Smooth muscle cell (in vitro differentiated cells): Measurements from ENCODE around the gene HOXA5. TPM values are rescaled to one million over a fixed set of nuclear protein-coding genes. Genes with fewer than 3 reads are reported as not detected.

ENCODE experiments used
- DNase-seq: peaks from one replicate; lab custom pipeline; 2025; ENCODE audit not compliant: unreplicated experiment; lab: John Stamatoyannopoulos, UW
- H2AFZ ChIP-seq: fragments of 200-600 bp; sonication (generic); 2 replicates; pipeline ENCODE4 v1.6.0; 2016; ENCODE audit warnings: antibody characterized with exemption, low read depth, mild to moderate bottlenecking
- H3F3A ChIP-seq: fragments of 200-600 bp; sonication (generic); 2 replicates; pipeline ENCODE4 v1.6.0; 2017; ENCODE audit warnings: antibody characterized with exemption, low read depth
- H3K27ac ChIP-seq: fragments of 200-600 bp; sonication (generic); 2 replicates; pipeline ENCODE4 v1.5.1; 2016; ENCODE audit warnings: low read depth, mild to moderate bottlenecking
- H3K27me3 ChIP-seq: fragments of 200-600 bp; sonication (generic); 2 replicates; pipeline ENCODE4 v1.6.1; 2016; ENCODE audit warnings: low read depth, mild to moderate bottlenecking
- H3K36me3 ChIP-seq: fragments of 200-600 bp; sonication (generic); 2 replicates; pipeline ENCODE4 v1.5.1; 2016; ENCODE audit warnings: low read depth
- H3K4me1 ChIP-seq: fragments of 200-600 bp; sonication (generic); 2 replicates; pipeline ENCODE4 v1.5.1; 2016; ENCODE audit warnings: low read depth
- H3K4me2 ChIP-seq: fragments of 200-600 bp; sonication (generic); 2 replicates; pipeline ENCODE4 v1.6.0; 2016; ENCODE audit warnings: mild to moderate bottlenecking
- H3K4me3 ChIP-seq: fragments of 200-600 bp; sonication (generic); 2 replicates; pipeline ENCODE4 v1.5.1; 2016; ENCODE audit warnings: mild to moderate bottlenecking
- H3K79me2 ChIP-seq: fragments of 200-600 bp; sonication (generic); 2 replicates; pipeline ENCODE4 v1.6.0; 2016; ENCODE audit warnings: low read depth, mild to moderate bottlenecking
- H3K9ac ChIP-seq: fragments of 200-600 bp; sonication (generic); 2 replicates; pipeline ENCODE4 v1.6.0; 2016; ENCODE audit warnings: low read depth
- H3K9me3 ChIP-seq: fragments of 200-600 bp; sonication (generic); replicated peaks from 2 replicates; pipeline ENCODE4 v1.5.1; 2016; ENCODE audit warnings: low read depth
- H4K20me1 ChIP-seq: fragments of 200-600 bp; sonication (generic); 2 replicates; pipeline ENCODE4 v1.6.0; 2016; ENCODE audit warnings: low read depth
- CTCF ChIP-seq: fragments of 200-600 bp; sonication (generic); IDR thresholded peaks from 2 replicates; pipeline ENCODE4 v1.5.1; 2017; ENCODE audit warnings: borderline replicate concordance, mild to moderate bottlenecking, antibody characterized with exemption; ENCODE audit not compliant: insufficient read depth, poor library complexity, severe bottlenecking
- WGBS: methylation state at CpG from one replicate; pipeline ENCODE4 v1.1.7; 2016; ENCODE audit warnings: low lambda C conversion rate; 5-methylcytosine and 5-hydroxymethylcytosine counted together
- polyA plus RNA-seq: library from polyadenylated mRNA; unstranded; fragments of >200 nt; fragmentation: Nextera tagmentation; extraction: Ambion mirVana; gene quantifications from 2 replicates; pipeline ENCODE4 v1.2.1, GENCODE V29; 2016
- total RNA-seq: library from RNA; depleted of rRNA; stranded (reverse); fragments of >200 nt; gene quantifications from 2 replicates; pipeline ENCODE4 v1.2.3, GENCODE V29; 2014

The HOXA5 gene
- total and polyA plus RNA-seq, 2 experiments from 2014 or later, result 0.98 to 2.1 TPM

GRCh38 chr7:27133409-27134231 lies 9.9 kb downstream of the HOXA5 start:
- Histone ChIP-seq H3K9me3 (no peaks in the 10 kb centered on the region), H3K27me3 (peaks cover 100% of the 10 kb centered on the region), H3K79me2 (no peaks in the 10 kb centered on the region), H3K4me2 (no peak overlapping the region), H3K4me1 (peaks cover 7% of the 10 kb centered on the region), H2AFZ (no peak overlapping the region), H3K27ac (no peak overlapping the region), H4K20me1 (no peaks in the 10 kb centered on the region), H3K36me3 (no peaks in the 10 kb centered on the region), H3K4me3 (no peak overlapping the region), H3K9ac (no peak overlapping the region), H3F3A (no peaks in the 10 kb centered on the region)
- no peak for DNase-seq
- no peak for TF ChIP-seq CTCF
- WGBS, result 25% methylated on average over 18 of the region's 18 CpGs

GRCh38 chr7:27132978-27133377 lies 10.5 kb downstream of the HOXA5 start:
- Histone ChIP-seq H3K9ac (no peak overlapping the region), H3K4me1 (peaks cover 7% of the 10 kb centered on the region), H3K36me3 (no peaks in the 10 kb centered on the region), H3K27ac (no peak overlapping the region), H2AFZ (no peak overlapping the region), H4K20me1 (no peaks in the 10 kb centered on the region), H3K79me2 (no peaks in the 10 kb centered on the region), H3K9me3 (no peaks in the 10 kb centered on the region), H3K27me3 (peaks cover 100% of the 10 kb centered on the region), H3F3A (no peaks in the 10 kb centered on the region), H3K4me3 (no peak overlapping the region), H3K4me2 (no peak overlapping the region)
- no peak for TF ChIP-seq CTCF
- no peak for DNase-seq
- 25% methylated on average over 6 of the region's 6 CpGs for WGBS

- H4K20me1 ChIP-seq, result no peaks in the 10 kb centered on the region
- H3K79me2 ChIP-seq, result no peaks in the 10 kb centered on the region
- peaks cover 100% of the 10 kb centered on the region for H3K27me3 ChIP-seq
- DNase-seq, result no peak
- no peak overlapping the region for H3K9ac ChIP-seq
- no peaks in the 10 kb centered on the region for H3F3A ChIP-seq
- 46% methylated on average over 2 of the region's 2 CpGs for WGBS
- H2AFZ ChIP-seq, result no peak overlapping the region
- peaks cover 7% of the 10 kb centered on the region for H3K4me1 ChIP-seq
- H3K9me3 ChIP-seq, result no peaks in the 10 kb centered on the region
- no peak overlapping the region for H3K4me3 ChIP-seq
- no peak for TF ChIP-seq CTCF
- no peak overlapping the region for H3K27ac ChIP-seq
- H3K4me2 ChIP-seq, result no peak overlapping the region
- H3K36me3 ChIP-seq, result no peaks in the 10 kb centered on the region
Measured at GRCh38 chr7:27132214-27132613, 11.3 kb downstream of the HOXA5 start.

GRCh38 chr7:27131390-27131819 lies 12.1 kb downstream of the HOXA5 start:
- no peak for TF ChIP-seq CTCF
- H3F3A ChIP-seq, result no peaks in the 10 kb centered on the region
- H2AFZ ChIP-seq, result peak overlapping the region; percentile 94
- 19% methylated on average over 12 of the region's 12 CpGs for WGBS
- no peaks in the 10 kb centered on the region for H3K79me2 ChIP-seq
- no peaks in the 10 kb centered on the region for H3K9me3 ChIP-seq
- no peak overlapping the region for H3K27ac ChIP-seq
- H3K4me3 ChIP-seq, result peak overlapping the region; percentile 60
- H3K27me3 ChIP-seq, result peaks cover 100% of the 10 kb centered on the region
- DNase-seq, result no peak
- H3K9ac ChIP-seq, result no peak overlapping the region
- H4K20me1 ChIP-seq, result no peaks in the 10 kb centered on the region
- H3K4me2 ChIP-seq, result peak overlapping the region; percentile 88
- H3K4me1 ChIP-seq, result peaks cover 7% of the 10 kb centered on the region
- no peaks in the 10 kb centered on the region for H3K36me3 ChIP-seq
